HepG2 (cell line): ENCODE data around the gene UBASH3A. TPM values are rescaled to one million over a fixed set of nuclear protein-coding genes. Genes with fewer than 3 reads are reported as not detected.
A peak's percentile ranks its signal among the peaks of the same experiment; 100 is the strongest.

Experiments
- ATAC-seq: fragments of 200-7000 bp; cut with Tn5 transposase; 3 replicates; pipeline ENCODE4 v1.9.1; 2020; ENCODE audit warnings: mild to moderate bottlenecking, moderate library complexity
- BruUV-seq: library from RNA; stranded (reverse); fragments of 400-500 nt; replicated peaks from 2 replicates; lab custom pipeline; 2021; lab: Mats Ljungman, UMichigan
- CTCF ChIA-PET: fragments of 300-600 bp; formaldehyde crosslinking; extraction: SDS; loops from one replicate; lab custom pipeline; 2021; ENCODE audit warnings: low total read pairs, inconsistent platforms, low intra/inter-chr PET ratio; lab: Yijun Ruan, JAX
- POLR2A ChIA-PET: fragments of 350-600 bp; sonication (Branson Sonifier 250); formaldehyde crosslinking; loops from one replicate; lab custom pipeline; 2020; ENCODE audit warnings: antibody characterized with exemption, inconsistent platforms; lab: Yijun Ruan, JAX
- DNase-seq: peaks from one replicate; pipeline ENCODE4 v3.0.0-alpha.2; 2015; ENCODE audit warnings: low spot score
- FAIRE-seq: peaks from 3 replicates; lab custom pipeline; 2011; peaks lifted over from hg19 to GRCh38; lab: Jason Lieb, UNC
- H2AFZ ChIP-seq: one replicate; pipeline ENCODE4 v1.6.1; 2011; ENCODE audit warnings: low read length, inconsistent platforms
- H3K27ac ChIP-seq: fragments of 300-600 bp; 3 replicates; pipeline ENCODE4 v1.8.0; 2011; ENCODE audit warnings: mixed run types, mild to moderate bottlenecking, mixed read lengths, low read length, inconsistent platforms; ENCODE audit not compliant: insufficient read depth; ENCODE audit errors: extremely low read length
- H3K27me3 ChIP-seq, 2 experiments: fragments of 200-600 bp in 1 of 2; 2 replicates in 1 of 2; 3 replicates in 1 of 2; pipeline versions ENCODE4 v1.6.0 to v1.8.0; 2011; ENCODE audit warnings: low read length in 2 of 2, mild to moderate bottlenecking in 2 of 2, moderate library complexity in 2 of 2, inconsistent platforms in 1 of 2; ENCODE audit not compliant: insufficient read depth in 2 of 2, control insufficient read depth in 1 of 2
- H3K36me3 ChIP-seq, 2 experiments: fragments of 200-600 bp in 1 of 2; replicated peaks in 1 of 2; 2 replicates in 1 of 2; 3 replicates in 1 of 2; pipeline versions ENCODE4 v1.5.1 to v1.8.0; 2011; ENCODE audit warnings: low read length in 2 of 2, inconsistent platforms in 1 of 2; ENCODE audit not compliant: insufficient read depth in 2 of 2, control insufficient read depth in 1 of 2
- H3K4me1 ChIP-seq: 2 replicates; pipeline ENCODE4 v1.5.1; 2012; ENCODE audit warnings: low read length, inconsistent platforms; ENCODE audit not compliant: insufficient read depth
- H3K4me2 ChIP-seq: 2 replicates; pipeline ENCODE4 v1.6.0; 2011; ENCODE audit warnings: low read depth, low read length, inconsistent platforms
- H3K4me3 ChIP-seq, 3 experiments: fragments of 200-600 bp in 1 of 3; sonication (generic), shearing (Covaris generic) in 1 of 3; replicated peaks in 1 of 3; 2 replicates each; pipeline ENCODE4 v1.5.1; 2011 to 2016; ENCODE audit warnings: low read length in 3 of 3, inconsistent platforms in 2 of 3, low read depth in 2 of 3, mild to moderate bottlenecking in 2 of 3, control low read depth in 1 of 3, mixed read lengths in 1 of 3; ENCODE audit not compliant: insufficient read depth in 1 of 3
- H3K79me2 ChIP-seq: one replicate; pipeline ENCODE4 v1.6.1; 2011; ENCODE audit warnings: low read length, inconsistent platforms; ENCODE audit not compliant: insufficient read depth
- H3K9ac ChIP-seq: 2 replicates; pipeline ENCODE4 v1.6.0; 2011; ENCODE audit warnings: mild to moderate bottlenecking, low read depth, low read length, inconsistent platforms; ENCODE audit not compliant: insufficient read depth
- H3K9me3 ChIP-seq: 2 replicates; pipeline ENCODE4 v1.5.1; 2012; ENCODE audit warnings: mild to moderate bottlenecking, low read length
- H4K20me1 ChIP-seq: 2 replicates; pipeline ENCODE4 v1.6.0; 2011; ENCODE audit warnings: inconsistent platforms, mild to moderate bottlenecking, low read length, moderate library complexity; ENCODE audit not compliant: insufficient read depth
- CREB1 ChIP-seq, 2 experiments: fragments of 450-650 bp in 1 of 2; IDR thresholded peaks; 2 replicates each; pipeline ENCODE4 v1.6.1; 2016 to 2017; ENCODE audit warnings: control low read depth in 1 of 2, mild to moderate bottlenecking in 1 of 2, missing compliant biosample characterization in 1 of 2, missing genetic modification characterization in 1 of 2
- ISX ChIP-seq: sonication (generic); formaldehyde crosslinking; conservative IDR thresholded peaks from 2 replicates; pipeline ENCODE4 v1.5.0; 2020; ENCODE audit warnings: missing genetic modification reagents
- MBNL3 ChIP-seq: fragments of 250-450 bp; sonication (Bioruptor Pico); conservative IDR thresholded peaks from 2 replicates; pipeline ENCODE4 v1.8.0; 2022; ENCODE audit warnings: mild to moderate bottlenecking, inconsistent platforms
- NFYB ChIP-seq: sonication (generic); formaldehyde crosslinking; IDR thresholded peaks from 2 replicates; pipeline ENCODE4 v1.4.0; 2020; ENCODE audit warnings: missing genetic modification reagents
- NFYC ChIP-seq: IDR thresholded peaks from 2 replicates; pipeline ENCODE4 v1.6.1; 2016; ENCODE audit warnings: missing genetic modification reagents, missing compliant biosample characterization
- SP2 ChIP-seq: sonication (generic); formaldehyde crosslinking; IDR thresholded peaks from 2 replicates; pipeline ENCODE4 v1.5.1; 2020; ENCODE audit warnings: mild to moderate bottlenecking, missing genetic modification reagents
- WGBS: methylation state at CpG from one replicate; pipeline ENCODE4 v1.1.6; 2017; ENCODE audit warnings: low lambda C conversion rate; 5-methylcytosine and 5-hydroxymethylcytosine counted together
- in situ Hi-C: cut with HindIII; loops from 2 replicates; pipeline ENCODE4 v1.10.0; 2017; ENCODE audit warnings: low pct_unique_long_range_greater_than_20kb; ENCODE audit not compliant: extremely low pct_ligation_motif_present
- intact Hi-C: fragments of 100-400 bp; cut with micrococcal nuclease; formaldehyde crosslinking; loops from one replicate; pipeline ENCODE4 v1.10.0; 2022; ENCODE audit not compliant: unreplicated experiment
- polyA plus RNA-seq, 8 experiments: library from polyadenylated mRNA; depleted of rRNA in 3 of 8; stranded (reverse) in 7 of 8; unstranded in 1 of 8; fragments of >200 nt; fragmentation: Illumina TruSeq in 4 of 8; extraction: Trizol in 4 of 8; gene quantifications; 2 replicates each; pipeline versions ENCODE4 v1.2.1 to v1.2.3, GENCODE V29; 2011 to 2016; ENCODE audit warnings: low read depth in 4 of 8, missing spikeins in 1 of 8, mixed read lengths in 1 of 8; ENCODE audit not compliant: insufficient read depth in 1 of 8
- total RNA-seq, 5 experiments: library from RNA; depleted of rRNA; stranded (reverse); fragments of >200 nt; fragmentation: Illumina TruSeq; extraction: Trizol; gene quantifications; 2 replicates each; pipeline ENCODE4 v1.2.3, GENCODE V29; 2016; ENCODE audit warnings: low read depth in 1 of 5
- TF ChIP-seq, protein P1 (sequence below): IDR thresholded peaks from 2 replicates; pipeline ENCODE4 v1.6.1; 2016; ENCODE audit warnings: control low read depth

The UBASH3A gene
- total and polyA plus RNA-seq, 2 of the 13 experiments (the other 11 are each of a cell fraction or from before 2014, with no cell fraction given) = not detected

DNA sequence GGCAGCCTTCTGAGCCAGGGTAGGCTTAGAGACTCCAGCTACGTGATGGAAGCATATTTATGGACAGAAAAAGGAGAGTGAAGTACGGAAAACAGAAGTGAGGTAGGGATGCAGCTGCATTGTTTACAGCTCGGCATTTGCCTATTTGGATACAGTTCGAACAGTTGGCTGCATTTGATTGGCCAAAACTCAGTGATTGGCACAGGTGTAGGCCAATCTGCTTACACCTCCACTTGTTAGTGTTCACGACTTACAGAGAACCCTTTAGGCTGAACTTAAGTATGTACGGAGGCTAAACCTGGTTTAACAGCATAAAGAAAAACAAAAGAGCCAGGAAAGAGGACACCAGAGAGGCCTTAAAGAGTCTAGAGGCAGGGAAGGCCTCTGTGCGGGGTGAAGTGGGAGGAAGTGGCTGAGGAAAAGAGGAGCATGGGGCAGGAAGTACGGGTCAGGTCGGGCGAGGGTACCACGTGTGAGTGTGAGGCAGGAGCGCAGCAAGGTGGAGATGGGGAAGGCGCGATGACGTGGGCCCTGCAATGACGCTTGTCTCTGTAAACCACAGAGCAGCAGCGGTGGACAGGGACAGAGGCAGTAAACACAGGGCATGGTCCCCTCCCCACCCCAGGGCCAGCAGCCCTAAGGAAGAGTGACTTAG is 60.3 kb downstream of the UBASH3A start:
- in situ Hi-C loops (no loop called here), intact Hi-C loops (no loop called here)
- no peak for ATAC-seq
- H3K27ac ChIP-seq = no peak overlapping the region
- FAIRE-seq = no peak
- H3K4me3 ChIP-seq = no peak overlapping the region
- WGBS = 60% methylated on average over 17 of the region's 17 CpGs
- no peak overlapping the region for H3K9ac ChIP-seq
- peak; percentile 10 for DNase-seq
- H3K27me3 ChIP-seq = peaks cover 0 to 1% of the 10 kb centered on the region in 2 experiments; a peak in 1 of 5 replicates
- H3K4me2 ChIP-seq = no peak overlapping the region
- ChIA-PET CTCF (no interaction called here), POLR2A (no interaction called here)
- H4K20me1 ChIP-seq = no peaks in the 10 kb centered on the region
- peak; percentile 82 for TF ChIP-seq NFYC (CRISPR knock-in tag)
- 0 out of 2 replicates have a peak, but pooled peaks have one; percentile 22 for TF ChIP-seq CREB1 (IDR thresholded peaks at IDR 0.05)
- no peak for TF ChIP-seq CREB1 (CRISPR knock-in tag; IDR thresholded peaks at IDR 0.05)
- TF ChIP-seq NFYB (CRISPR knock-in tag) = peak; percentile 73
- TF ChIP-seq, protein P1, sequence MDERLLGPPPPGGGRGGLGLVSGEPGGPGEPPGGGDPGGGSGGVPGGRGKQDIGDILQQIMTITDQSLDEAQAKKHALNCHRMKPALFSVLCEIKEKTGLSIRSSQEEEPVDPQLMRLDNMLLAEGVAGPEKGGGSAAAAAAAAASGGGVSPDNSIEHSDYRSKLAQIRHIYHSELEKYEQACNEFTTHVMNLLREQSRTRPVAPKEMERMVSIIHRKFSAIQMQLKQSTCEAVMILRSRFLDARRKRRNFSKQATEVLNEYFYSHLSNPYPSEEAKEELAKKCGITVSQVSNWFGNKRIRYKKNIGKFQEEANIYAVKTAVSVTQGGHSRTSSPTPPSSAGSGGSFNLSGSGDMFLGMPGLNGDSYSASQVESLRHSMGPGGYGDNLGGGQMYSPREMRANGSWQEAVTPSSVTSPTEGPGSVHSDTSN = peak; percentile 83
- TF ChIP-seq SP2 (CRISPR knock-in tag) = peak; percentile 63
- no peak for TF ChIP-seq ISX (CRISPR knock-in tag)
- TF ChIP-seq MBNL3 (CRISPR knock-in tag) = no peak
- H3K36me3 ChIP-seq = no peaks in the 10 kb centered on the region
- H3K79me2 ChIP-seq = no peaks in the 10 kb centered on the region
- no TSS peak for BruUV-seq
- H2AFZ ChIP-seq = no peak overlapping the region
- H3K9me3 ChIP-seq = no peaks in the 10 kb centered on the region
- H3K4me1 ChIP-seq = peaks cover 7% of the 10 kb centered on the region
